LNCaP clone FGC (cell line): Measurements from ENCODE around the gene CCDC59.

Experiments
- DNase-seq: peaks from one replicate; pipeline ENCODE4 v3.0.0-alpha.2; 2011; ENCODE audit warnings: low read depth
- H3K4me3 ChIP-seq: 2 replicates; pipeline ENCODE4 v1.5.1; 2011; ENCODE audit warnings: mild to moderate bottlenecking, low read depth, low read length, control low read depth
- TF ChIP-seq, protein P1 (sequence below): IDR thresholded peaks from 2 replicates; pipeline ENCODE4 v1.5.1; 2012; ENCODE audit warnings: mild to moderate bottlenecking; ENCODE audit not compliant: control insufficient read depth, insufficient read depth; ENCODE audit errors: extremely low read depth

Gene CCDC59

DNA sequence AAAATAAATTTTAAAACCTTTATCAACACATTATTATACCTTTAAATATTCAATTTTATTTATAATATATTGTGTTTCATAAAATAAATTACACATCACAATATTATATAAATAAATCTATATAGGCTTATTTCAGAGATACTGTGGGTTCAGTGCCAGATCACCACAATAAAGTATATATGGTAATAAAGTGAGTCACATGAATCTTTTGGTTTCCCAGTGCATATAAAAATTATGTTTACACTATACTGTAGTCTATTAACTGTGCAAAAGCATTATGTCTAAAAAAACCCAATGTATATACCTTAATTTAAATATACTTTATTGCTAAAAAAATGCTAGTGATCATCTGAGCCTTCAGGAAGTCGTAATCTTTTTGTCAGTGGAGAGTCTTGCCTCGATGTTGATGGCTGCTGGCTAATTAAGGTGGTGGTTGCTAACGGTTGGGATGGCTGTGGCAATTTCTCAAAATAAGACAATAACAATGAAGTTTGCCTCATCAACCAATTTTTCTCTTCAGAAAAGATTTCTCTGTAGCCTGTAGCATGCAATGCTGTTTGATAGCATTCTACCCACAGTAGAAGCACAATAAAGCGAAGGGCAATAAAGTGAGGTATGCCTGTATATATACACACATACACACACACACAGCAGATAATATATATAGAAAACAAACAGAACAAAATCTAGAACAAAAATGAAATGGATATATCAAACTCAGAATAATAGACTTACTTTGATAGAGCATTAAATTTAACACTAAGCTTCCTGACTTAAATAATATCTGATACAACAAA lies 32.4 kb downstream of the CCDC59 start:
- no peak overlapping the region for H3K4me3 ChIP-seq
- DNase-seq = no peak
- TF ChIP-seq, protein P1, sequence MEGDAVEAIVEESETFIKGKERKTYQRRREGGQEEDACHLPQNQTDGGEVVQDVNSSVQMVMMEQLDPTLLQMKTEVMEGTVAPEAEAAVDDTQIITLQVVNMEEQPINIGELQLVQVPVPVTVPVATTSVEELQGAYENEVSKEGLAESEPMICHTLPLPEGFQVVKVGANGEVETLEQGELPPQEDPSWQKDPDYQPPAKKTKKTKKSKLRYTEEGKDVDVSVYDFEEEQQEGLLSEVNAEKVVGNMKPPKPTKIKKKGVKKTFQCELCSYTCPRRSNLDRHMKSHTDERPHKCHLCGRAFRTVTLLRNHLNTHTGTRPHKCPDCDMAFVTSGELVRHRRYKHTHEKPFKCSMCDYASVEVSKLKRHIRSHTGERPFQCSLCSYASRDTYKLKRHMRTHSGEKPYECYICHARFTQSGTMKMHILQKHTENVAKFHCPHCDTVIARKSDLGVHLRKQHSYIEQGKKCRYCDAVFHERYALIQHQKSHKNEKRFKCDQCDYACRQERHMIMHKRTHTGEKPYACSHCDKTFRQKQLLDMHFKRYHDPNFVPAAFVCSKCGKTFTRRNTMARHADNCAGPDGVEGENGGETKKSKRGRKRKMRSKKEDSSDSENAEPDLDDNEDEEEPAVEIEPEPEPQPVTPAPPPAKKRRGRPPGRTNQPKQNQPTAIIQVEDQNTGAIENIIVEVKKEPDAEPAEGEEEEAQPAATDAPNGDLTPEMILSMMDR = no peak

DNA sequence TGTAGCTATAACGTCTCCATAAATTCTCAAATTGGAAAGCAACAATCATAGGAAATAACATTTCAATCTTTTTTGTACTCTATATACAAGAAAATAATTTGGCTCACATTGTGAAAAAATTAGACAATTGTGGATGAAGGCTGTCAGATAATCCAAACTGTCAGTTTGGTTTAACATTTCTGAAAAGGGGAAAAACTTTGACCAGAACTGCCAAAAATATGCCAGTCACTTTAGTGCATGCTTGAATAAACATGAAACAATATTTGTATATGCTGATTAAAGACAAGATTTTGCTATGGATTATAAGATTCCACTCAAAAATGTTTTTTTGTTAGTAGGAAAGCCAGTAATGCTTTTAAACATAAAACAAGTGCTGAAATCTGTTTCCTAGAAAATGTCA lies 38.9 kb downstream of the CCDC59 start:
- DNase-seq = no peak
- H3K4me3 ChIP-seq = no peak overlapping the region
- TF ChIP-seq, protein P1 = no peak

DNA sequence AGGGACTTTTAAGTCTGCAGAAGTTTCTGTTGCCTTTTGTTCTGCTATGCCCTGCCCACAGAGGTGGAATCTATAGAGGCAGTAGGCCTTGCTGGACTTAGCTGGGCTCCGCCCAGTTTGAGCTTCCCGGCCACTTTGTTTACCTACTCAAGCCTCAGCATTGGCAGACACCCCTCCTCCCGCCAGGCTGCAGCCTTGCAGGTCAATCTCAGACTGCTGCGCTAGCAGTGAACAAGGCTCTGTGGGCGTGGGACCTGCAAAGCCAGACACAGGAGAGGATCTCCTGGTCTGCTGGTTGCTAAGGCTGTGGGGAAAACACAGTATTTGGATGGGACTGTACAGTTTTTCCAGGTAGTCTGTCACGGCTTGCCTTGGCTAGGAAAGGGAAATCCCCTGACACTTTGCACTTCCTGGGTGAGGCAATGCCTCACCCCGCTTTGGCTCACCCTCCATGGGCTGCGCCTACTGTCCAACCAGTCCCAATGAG lies 43.7 kb downstream of the CCDC59 start:
- TF ChIP-seq, protein P1 = no peak
- no peak overlapping the region for H3K4me3 ChIP-seq
- DNase-seq = peak; percentile 38
